NB4 (cell line): Measurements from ENCODE around the gene EPPIN.

Experiments used
- DNase-seq: peaks from one replicate; pipeline ENCODE4 v3.0.0; 2010; ENCODE audit warnings: low read depth
- H3K4me3 ChIP-seq: one replicate; pipeline ENCODE4 v1.5.1; 2011; ENCODE audit warnings: mild to moderate bottlenecking, low read depth, low read length, moderate library complexity
- MYC ChIP-seq: IDR thresholded peaks from 2 replicates; pipeline ENCODE4 v1.6.1; 2011; ENCODE audit warnings: low read depth, low read length
- POLR2A ChIP-seq: IDR thresholded peaks from 2 replicates; pipeline ENCODE4 v1.6.1; 2011; ENCODE audit warnings: mild to moderate bottlenecking; ENCODE audit not compliant: insufficient read length; ENCODE audit errors: extremely low read depth
- TF ChIP-seq, protein P1 (sequence below): IDR thresholded peaks from one replicate; pipeline ENCODE4 v1.5.1; 2012; ENCODE audit warnings: low read depth, low read length
- TF ChIP-seq, protein P2 (sequence below): IDR thresholded peaks from 2 replicates; pipeline ENCODE4 v1.6.1; 2011; ENCODE audit warnings: low read depth, low read length

Gene EPPIN

DNA sequence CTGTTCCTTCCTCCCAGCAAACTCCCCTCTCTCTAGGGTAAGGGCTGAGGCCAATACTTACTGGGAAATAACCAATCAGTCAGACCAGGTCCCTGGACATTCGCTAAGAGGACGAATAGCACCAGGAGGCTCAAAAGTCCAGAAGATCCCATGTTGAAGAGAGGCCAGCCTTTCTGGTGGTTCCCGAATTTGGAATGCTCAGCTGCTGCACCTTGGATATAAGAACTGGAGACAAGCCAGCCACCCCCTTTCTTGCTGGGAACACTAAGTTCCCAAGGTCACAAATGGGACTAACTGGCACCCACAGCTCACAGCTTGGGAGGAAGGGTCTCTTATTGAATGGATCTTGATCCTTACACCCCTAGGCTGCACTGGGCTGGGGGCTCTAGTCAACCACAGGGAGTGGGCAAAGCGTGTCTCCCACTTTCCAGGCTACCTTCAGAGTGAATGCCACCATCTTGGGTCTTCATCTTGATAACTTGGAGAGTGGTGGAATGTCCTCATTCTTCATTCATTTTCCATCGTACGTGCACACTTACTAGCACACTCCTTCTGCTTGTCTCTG lies at the start of gene EPPIN:
Gene EPPIN, minus strand, starts transcription at position 196 of the 565 bp plus-strand sequence. Its CDS starts 44 bp downstream, at position 152.
- TF ChIP-seq, protein P1, sequence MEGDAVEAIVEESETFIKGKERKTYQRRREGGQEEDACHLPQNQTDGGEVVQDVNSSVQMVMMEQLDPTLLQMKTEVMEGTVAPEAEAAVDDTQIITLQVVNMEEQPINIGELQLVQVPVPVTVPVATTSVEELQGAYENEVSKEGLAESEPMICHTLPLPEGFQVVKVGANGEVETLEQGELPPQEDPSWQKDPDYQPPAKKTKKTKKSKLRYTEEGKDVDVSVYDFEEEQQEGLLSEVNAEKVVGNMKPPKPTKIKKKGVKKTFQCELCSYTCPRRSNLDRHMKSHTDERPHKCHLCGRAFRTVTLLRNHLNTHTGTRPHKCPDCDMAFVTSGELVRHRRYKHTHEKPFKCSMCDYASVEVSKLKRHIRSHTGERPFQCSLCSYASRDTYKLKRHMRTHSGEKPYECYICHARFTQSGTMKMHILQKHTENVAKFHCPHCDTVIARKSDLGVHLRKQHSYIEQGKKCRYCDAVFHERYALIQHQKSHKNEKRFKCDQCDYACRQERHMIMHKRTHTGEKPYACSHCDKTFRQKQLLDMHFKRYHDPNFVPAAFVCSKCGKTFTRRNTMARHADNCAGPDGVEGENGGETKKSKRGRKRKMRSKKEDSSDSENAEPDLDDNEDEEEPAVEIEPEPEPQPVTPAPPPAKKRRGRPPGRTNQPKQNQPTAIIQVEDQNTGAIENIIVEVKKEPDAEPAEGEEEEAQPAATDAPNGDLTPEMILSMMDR: no peak
- TF ChIP-seq MYC: no peak
- TF ChIP-seq, protein P2, sequence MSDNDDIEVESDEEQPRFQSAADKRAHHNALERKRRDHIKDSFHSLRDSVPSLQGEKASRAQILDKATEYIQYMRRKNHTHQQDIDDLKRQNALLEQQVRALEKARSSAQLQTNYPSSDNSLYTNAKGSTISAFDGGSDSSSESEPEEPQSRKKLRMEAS: no peak
- no peak for TF ChIP-seq POLR2A
- no peak for DNase-seq
- no peak within 1 kb of the TSS for H3K4me3 ChIP-seq

DNA sequence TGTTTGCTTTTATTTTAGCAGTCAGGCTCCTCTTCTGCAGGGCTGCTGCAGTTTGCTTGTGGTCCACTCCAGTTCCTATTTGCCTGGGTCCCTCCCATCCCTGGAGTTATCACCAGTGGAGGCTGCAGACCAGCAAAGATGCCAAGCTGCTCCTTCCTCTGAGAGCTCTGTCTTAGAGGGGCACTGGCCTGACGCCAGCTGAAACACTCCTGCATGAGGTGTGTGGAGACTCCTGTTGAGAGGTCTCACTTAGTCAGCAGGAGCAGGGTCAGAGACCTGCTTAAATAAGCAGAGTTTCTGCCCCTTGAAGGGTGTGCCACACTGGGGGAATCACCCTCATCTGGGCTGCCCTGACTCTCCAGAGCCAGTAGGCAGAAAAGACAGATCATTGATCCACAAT lies 48.0 kb upstream of the EPPIN start:
- DNase-seq: no peak
- TF ChIP-seq POLR2A (no peak), MYC (no peak)
- TF ChIP-seq, protein P1: no peak
- TF ChIP-seq, protein P2: no peak
- H3K4me3 ChIP-seq: no peak overlapping the region

DNA sequence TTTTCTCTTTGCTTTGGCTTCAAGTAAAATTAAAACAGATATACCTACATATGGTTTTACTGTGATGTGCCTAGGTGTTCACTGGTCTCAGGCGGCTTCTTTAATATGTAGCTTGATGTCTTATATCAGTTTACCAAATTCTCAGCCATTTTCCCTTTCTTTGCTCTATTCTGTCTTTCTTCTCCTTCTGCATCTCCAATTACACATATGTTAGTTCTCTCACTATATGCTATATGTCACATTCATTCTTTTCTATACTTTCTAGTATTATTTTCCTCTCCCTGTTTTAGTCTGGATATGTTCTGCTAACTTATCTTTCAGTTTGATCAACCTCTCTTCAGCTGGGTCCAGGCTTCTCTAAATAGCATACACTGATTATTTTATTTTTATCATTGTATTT lies 46.3 kb upstream of the EPPIN start:
- TF ChIP-seq, protein P2: no peak
- TF ChIP-seq MYC: no peak
- TF ChIP-seq, protein P1: no peak
- no peak for TF ChIP-seq POLR2A
- no peak for DNase-seq
- H3K4me3 ChIP-seq: no peak overlapping the region

DNA sequence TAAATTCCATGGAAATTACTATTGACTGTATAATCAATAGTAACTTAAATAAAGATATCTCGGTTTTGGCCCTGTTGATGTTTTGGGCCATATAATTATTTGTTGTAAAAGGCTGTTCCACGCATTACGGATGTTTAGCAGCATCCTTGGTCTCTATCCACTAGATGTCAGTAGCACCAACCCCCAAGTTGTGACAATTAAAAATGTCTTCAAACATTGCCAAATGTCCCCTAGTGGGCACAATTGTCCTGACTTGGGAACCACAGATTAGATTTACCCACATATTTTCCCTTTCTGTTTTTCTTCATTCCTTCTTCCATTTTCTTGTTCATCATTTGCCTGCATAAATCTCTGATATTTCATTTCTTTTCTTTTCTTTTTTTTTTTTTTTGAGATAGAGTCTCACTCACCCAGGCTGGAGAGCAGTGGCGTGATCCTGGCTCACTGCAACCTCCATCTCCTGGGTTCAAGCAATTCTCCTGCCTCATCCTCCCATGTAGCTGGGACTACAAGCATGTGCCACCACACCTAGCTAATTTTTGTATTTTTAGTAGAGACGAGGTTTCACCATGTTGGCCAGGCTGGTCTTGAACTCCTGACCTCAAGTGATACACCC lies 45.5 kb upstream of the EPPIN start:
- no peak for TF ChIP-seq POLR2A
- TF ChIP-seq, protein P1: peak; percentile 98
- DNase-seq: peak; percentile 85

DNA sequence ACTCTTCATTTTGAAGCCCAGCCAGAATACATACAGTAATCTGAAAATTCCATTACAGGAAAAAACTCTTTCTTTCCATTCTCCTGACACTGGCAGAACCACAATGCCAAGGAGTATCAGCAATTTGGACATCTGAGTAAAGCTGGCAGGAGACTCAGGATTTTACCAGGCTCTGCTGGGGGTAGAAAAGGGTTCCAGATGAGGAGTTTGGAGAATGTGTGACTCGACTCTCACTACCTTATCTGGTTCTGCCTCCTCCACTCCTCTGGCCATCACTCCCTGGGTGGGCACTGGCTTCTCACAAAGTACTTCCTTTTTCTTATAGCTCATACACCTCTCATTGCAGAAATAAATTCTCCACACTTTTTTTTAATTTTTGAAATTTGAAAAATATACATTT lies 42.5 kb upstream of the EPPIN start:
- no peak overlapping the region for H3K4me3 ChIP-seq
- no peak for DNase-seq
- TF ChIP-seq POLR2A (no peak), MYC (no peak)
- TF ChIP-seq, protein P2: no peak
- TF ChIP-seq, protein P1: no peak

More for the DNA sequence above, 45.5 kb upstream of the EPPIN start:
- H3K4me3 ChIP-seq: no peak overlapping the region
